GM19455 (cell line): ENCODE data around the gene USP2.
A peak's percentile ranks its signal among the peaks of the same experiment; 100 is the strongest.

Experiments
- ATAC-seq: cut with Tn5 transposase; IDR thresholded peaks from one replicate; pipeline ENCODE4 v1.9.1; 2021; ENCODE audit not compliant: unreplicated experiment

Gene USP2

DNA sequence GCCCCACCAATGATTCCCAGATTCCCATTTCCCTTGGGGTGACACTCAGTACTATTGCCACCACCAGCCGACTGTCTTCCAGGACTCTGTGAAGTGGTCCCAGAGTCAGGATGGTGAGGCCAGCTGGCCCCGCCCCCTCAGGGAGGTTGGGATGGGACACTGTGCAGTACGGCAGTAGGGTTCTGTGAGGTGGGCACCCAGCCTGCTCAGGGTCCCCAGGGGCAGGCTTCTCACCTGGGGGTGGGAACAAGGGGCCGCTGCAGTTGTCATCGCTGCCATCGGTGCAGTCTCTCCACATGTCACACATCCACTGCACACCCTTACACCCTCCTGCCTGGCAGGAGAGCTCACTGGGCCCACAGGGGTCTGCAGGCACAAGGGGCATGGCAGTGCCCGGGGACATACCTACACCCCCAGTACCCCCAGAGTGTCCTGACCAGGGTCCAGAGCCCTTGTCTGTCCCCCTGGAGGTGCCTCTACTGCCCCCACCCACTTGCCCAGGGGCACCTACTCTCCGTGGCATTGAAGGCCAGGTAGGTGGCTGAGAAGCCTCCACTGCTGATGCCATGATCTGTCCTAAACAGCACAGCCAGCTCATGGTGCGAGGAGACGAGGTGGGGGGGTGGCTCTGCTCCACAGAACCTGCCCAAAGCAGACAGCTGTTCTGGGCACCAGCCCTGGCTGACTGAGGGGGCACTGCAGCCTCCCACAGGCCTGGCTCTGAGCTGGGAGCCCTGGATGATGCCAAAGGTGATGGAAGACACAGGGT lies 38.9 kb downstream of the USP2 start:
- no peak for ATAC-seq

GRCh38 chr11:119342023-119342300 lies 39.5 kb downstream of the USP2 start:
- no peak for ATAC-seq

DNA sequence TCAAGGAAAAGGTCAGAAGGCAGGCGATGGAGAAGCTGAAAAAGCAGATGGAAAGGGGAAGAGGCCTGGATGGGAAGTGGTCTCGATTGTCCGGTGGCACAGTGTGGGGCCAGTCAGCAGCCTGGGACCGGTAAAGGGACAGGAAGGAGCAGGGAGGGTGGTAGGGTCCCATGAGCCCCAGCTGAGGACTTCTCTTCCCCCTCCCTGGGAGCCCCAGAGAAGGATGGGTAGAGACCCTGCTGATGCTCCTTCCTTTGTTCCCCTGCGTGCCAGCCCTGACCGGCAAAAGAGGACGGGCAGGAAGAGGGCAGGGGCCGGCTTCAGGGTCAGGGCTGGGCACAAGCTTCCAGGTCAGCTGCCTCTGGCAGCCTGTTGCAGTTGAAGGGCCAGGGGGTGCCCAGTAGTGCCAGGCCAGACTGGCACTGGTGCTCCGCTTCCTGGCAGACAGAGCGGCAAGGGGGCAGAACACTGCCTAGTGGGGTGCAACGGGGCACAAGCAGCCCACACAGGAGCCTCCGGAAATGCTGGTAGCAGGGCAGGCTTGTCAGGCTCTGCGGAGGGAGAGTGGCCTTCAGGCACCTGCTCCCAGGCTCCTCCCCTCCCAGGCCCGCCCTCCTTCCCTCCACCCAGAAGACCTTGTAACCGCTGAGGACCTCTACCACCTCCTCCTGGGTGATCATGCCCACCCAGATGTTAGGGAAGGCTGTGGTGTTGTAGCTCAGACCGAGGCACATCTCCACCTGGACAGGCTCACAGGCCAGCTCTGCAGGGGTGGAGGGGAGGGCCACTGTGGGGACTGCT lies 40.1 kb downstream of the USP2 start:
- ATAC-seq, result no peak

- ATAC-seq, result no peak
Measured at GRCh38 chr11:119340335-119341221, 40.9 kb downstream of the USP2 start, which contains the start of gene C1QTNF5. C1QTNF5 (minus strand) TSS chr11:119340883; CDS start chr11:119340397, 486 bp downstream.

- ATAC-seq, result no peak
Measured at GRCh38 chr11:119339589-119340334, 41.7 kb downstream of the USP2 start.

DNA sequence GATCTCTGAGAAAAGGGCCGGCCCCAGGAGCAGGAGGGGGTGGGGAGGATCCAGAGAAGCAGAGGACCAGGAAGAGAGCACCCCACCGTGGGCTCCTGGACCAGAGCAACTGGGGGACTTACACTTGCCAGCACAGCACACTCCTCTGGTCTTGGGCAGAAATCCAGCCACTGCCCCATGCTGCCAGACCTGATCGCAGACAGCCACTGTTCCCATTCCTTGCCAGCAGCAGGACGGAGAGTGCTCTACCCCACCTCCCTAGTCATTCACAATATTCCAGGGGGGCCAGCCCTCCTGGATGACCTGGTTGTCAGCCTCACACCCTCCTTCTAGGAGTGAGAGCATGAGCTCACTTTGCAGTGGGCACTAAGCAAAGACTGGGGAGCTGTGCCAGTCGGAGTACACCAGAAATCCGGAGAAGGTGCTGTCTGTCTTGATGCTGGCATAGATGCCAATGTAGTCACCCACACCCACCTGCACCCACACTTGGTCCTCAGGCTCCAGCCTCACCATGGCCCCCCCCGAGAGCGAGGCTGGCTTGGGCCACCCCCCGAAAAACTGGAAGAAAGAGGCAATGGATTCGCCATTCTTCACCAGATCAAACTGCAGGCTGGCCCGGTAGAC lies 42.4 kb downstream of the USP2 start:
- no peak for ATAC-seq

DNA sequence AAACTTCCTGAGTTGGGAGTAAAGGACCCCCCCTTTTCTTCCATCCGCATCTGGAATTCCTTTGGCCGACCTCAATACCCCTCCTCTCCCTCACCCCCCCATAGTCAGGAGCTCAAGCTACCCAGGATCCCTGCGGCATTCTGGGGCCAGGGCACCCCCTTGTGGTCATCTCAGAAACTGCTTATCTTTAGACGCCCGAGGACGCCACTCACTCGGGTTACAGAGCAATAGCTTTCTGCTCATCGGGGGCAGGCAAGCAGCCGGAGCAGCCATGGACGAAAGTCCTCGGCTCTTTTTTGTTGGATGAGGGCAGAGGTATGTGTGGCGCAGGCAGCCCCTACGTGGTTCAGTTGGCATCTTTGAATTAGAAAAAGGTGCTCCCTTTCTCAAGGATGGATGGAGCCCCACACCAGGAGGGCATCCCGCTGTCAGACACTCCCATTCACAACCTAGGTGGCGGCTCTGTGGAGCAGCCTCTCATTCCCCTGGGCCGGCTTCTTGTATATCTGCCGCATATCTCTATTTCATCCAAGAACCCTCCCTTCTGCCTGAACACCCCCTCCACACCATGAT lies 43.1 kb downstream of the USP2 start:
- ATAC-seq, result no peak

DNA sequence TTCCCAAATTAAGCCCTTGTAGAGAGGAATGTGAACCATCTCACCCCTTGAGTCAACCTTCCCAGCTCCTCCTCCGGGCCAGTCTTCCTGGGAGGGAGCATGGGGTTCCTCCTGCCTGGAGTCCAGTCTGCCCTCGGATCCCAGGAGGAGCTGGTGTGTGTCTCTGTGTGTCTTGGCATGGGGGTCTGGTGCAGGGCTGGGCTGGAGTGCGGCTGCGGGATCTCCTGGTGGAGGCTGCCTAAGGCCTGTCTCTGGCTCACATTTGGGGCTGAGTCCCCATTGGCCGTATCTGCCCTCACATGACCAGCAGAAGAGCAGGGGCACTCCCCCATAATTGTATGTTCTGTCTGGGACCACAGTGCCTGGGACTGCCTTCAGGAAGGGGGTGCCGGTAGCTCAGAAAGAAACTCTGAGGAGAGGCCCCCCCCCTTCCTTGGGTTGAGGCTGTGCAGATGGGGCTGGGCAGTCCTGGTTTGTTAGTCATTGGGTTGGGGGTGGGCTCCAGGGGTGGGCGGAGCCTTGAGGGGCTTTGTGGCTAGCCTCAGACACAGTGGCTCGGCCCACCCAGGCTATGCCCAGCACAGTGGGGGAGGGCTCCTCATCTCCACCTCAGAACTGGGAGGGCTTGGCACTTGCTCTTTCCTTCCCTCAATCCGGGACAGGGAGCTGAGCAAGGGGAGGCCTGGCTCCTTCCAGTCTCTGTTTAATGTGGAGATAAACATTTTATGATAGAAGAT lies 43.7 kb downstream of the USP2 start:
- ATAC-seq, result no peak

DNA sequence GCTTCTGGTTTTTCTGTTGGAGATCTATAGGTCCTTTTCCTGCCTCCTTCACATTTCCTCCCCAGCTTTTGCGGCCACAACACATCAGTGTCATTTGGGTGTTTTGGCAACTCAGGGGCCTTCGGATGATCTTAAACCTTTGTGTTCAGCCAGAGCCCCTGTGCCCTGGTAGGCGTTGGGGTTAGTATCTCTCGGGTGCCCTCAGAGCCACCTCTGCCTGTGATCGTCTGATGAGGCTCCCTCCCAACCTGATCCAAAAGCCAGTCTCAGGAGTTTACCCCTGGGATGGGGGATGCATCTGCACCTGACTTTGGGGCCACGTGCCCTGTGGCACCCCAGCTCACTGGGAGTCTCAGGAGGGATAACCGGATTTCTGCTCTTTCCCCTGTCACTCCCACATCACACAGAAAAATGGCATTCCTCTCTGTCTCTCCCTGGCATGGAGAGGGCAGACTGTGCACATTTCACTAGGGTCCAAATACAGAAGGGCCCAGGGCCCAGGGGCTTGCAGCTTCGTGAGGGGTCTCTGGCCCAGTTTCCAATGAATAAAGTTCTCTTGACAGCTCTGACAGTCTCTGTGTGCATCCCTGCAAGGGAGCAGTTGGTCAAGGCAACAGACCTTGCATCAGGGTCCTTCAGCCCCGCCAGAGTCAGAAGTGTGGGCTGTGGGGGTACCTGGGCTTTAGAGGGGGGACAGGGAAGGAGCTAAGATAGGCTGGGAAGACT lies 44.6 kb downstream of the USP2 start:
- no peak for ATAC-seq

- ATAC-seq, result no peak
Measured at GRCh38 chr11:119335655-119336543, 45.6 kb downstream of the USP2 start.

DNA sequence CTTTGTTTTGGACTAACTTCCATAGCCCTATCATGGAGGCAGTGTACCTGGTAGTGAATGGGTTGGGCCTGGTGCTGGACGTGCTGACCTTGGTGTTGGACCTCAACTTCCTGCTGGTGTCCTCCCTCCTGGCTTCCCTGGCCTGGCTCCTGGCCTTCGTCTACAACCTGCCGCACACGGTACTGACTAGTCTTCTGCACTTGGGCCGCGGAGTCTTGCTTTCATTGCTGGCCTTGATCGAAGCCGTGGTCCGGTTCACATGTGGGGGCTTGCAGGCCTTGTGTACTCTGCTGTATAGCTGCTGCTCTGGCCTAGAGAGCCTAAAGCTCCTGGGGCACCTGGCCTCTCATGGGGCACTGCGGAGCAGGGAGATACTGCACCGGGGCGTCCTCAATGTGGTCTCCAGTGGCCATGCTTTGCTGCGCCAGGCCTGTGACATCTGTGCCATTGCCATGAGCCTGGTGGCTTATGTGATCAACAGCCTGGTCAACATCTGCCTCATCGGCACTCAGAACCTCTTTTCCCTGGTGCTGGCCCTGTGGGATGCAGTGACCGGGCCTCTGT lies 46.3 kb downstream of the USP2 start:
- no peak for ATAC-seq

GRCh38 chr11:119334174-119334930 lies 47.1 kb downstream of the USP2 start, which contains the start of gene RNF26:
RNF26 (plus strand) TSS chr11:119334527; CDS start chr11:119335123, 596 bp downstream.
- ATAC-seq, result peak; percentile 94

DNA sequence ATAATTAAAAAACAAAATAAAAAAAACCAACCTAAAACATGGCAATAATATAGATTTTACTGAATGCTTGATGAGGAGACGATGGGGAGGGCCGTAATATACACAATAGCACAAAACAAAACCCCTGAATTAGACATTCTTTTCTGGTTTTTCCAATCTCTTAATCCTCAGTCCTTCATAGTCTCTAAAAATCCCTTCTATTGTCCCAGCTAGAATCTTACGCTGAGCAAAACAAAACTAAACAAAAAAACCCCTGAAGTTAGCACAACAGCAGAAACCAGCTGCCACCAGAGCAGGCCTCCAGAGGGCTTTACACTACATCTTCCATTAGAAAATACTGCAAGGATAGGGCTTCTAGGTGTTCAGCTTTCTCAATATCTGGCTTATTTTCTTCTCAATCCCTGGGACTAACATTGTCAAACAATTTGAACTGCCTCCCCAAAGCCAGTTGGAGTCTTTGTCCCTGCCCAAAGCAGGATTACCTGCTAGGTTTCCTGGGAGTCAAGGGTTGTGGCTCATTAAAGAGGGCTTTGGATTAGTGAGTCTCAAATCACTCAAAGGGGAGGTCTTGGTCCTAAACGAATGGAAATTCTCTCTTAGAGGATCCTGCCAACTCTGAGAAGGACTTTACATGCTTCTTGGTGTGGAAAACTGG lies 49.3 kb downstream of the USP2 start:
- ATAC-seq, result no peak

DNA sequence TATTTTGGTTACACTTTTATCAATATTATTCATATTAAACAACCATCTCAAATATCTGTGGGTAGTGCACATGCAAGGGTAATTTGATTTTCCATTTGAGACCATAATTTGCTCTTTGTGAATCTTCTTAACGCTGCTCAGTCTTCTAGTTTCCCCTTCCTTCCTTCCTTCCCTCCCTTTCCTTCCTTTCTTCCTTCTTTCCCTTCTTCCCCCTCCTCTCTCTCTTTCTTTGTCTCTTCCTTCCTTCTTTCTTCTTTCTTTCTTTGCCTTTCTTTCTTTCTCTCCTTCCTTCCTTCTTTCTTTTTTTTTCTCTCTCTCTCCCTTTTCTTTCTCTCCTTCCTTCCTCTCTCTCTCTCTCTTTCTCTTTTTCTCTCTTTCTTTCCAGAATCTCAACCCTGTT lies 51.3 kb downstream of the USP2 start:
- no peak for ATAC-seq

DNA sequence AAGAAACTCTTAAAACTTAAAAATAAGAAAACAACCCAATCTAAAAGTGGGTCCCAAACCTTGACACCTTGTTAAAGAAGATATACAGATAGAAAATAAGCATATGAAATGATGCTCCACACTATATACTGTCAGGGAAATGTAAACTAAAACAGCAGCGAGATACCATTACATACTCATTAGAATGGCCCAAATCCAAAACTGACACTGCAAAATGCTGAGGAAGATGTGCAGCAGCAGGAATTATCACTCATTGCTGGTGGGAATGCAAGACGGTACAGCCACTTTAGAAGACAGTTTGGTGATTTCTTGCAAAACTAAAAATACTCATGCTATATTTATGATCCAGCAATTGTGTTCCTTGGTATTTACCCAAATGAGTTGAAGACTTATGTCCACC lies 52.2 kb downstream of the USP2 start:
- ATAC-seq, result no peak

- no peak for ATAC-seq
Measured at GRCh38 chr11:119324189-119324588, 57.3 kb downstream of the USP2 start.
